Tibial nerve (tissue), 4 donors: ENCODE measurements around the gene ARID3A. TPM values are rescaled to one million over a fixed set of nuclear protein-coding genes. Genes with fewer than 3 reads are reported as not detected.

Experiments
- DNase-seq, 2 donors: peaks; one replicate each; pipeline ENCODE4 v3.0.0-alpha.2; 2019; ENCODE audit warnings: low spot score in 2 of 2
- H3K27ac ChIP-seq, 4 donors: fragments of 200-600 bp; sonication (generic) in 3 of 4; one replicate each; pipeline ENCODE4 v1.5.1; 2017 to 2019; ENCODE audit warnings: mild to moderate bottlenecking in 1 of 4
- H3K27me3 ChIP-seq, 2 donors: fragments of 200-600 bp; sonication (generic) in 1 of 2; one replicate each; pipeline versions ENCODE4 v1.5.1 to v1.6.0; 2017 to 2019
- H3K36me3 ChIP-seq, 3 donors: fragments of 200-600 bp; sonication (generic); one replicate each; pipeline ENCODE4 v1.5.1; 2018 to 2019
- H3K4me1 ChIP-seq, 4 donors: fragments of 200-600 bp; sonication (generic) in 3 of 4; one replicate each; pipeline ENCODE4 v1.5.1; 2017 to 2019
- H3K4me3 ChIP-seq, 4 donors: fragments of 200-600 bp; sonication (generic) in 3 of 4; one replicate each; pipeline ENCODE4 v1.5.1; 2017 to 2019; ENCODE audit warnings: mild to moderate bottlenecking in 1 of 4, moderate library complexity in 1 of 4
- H3K9me3 ChIP-seq, 4 donors: fragments of 200-600 bp; sonication (generic) in 3 of 4; one replicate each; pipeline ENCODE4 v1.5.1; 2017 to 2019
- CTCF ChIP-seq, 5 experiments: fragments of 200-600 bp in 3 of 5; fragments of 450-650 bp in 2 of 5; sonication (generic) in 3 of 5; IDR thresholded peaks; one replicate each; pipeline ENCODE4 v1.5.1; 2016 to 2019; ENCODE audit warnings: antibody characterized with exemption in 5 of 5, mild to moderate bottlenecking in 3 of 5, moderate library complexity in 2 of 5
- EP300 ChIP-seq, 2 donors: sonication (generic); formaldehyde crosslinking; IDR thresholded peaks; one replicate each; pipeline ENCODE4 v1.6.1; 2017; ENCODE audit warnings: antibody characterized with exemption in 2 of 2, mild to moderate bottlenecking in 1 of 2
- POLR2A ChIP-seq, 2 donors: fragments of 450-650 bp; IDR thresholded peaks; one replicate each; pipeline ENCODE4 v1.6.1; 2017; ENCODE audit warnings: antibody characterized with exemption in 2 of 2, mild to moderate bottlenecking in 2 of 2, moderate library complexity in 2 of 2
- WGBS, 2 donors: methylation state at CpG; one replicate each; pipeline ENCODE4 v1.1.5; 2018; 5-methylcytosine and 5-hydroxymethylcytosine counted together
- total RNA-seq, 4 donors: library from RNA; depleted of rRNA; stranded (reverse); fragments of >200 nt; gene quantifications; one replicate each; pipeline ENCODE4 v1.1.0, GENCODE V29; 2016

ARID3A gene
- total RNA-seq, 4 donors from 2014 or later, result 8.1 to 15.3 (median 12.5) TPM

- 72 to 73% methylated on average over 6 of the region's 8 CpGs for WGBS, 2 donors
- TF ChIP-seq POLR2A (IDR thresholded peaks at IDR 0.05), result no peak
- no peak for TF ChIP-seq CTCF (IDR thresholded peaks at IDR 0.05)
- TF ChIP-seq EP300 (IDR thresholded peaks at IDR 0.05), result no peak
- Histone ChIP-seq H3K36me3 (peaks cover 0 to 19% (median 0%) of the 10 kb centered on the region in 3 donors), H3K4me1 (peaks cover 0 to 15% (median 0%) of the 10 kb centered on the region in 4 donors), H3K27me3 (peaks cover 0 to 7% of the 10 kb centered on the region in 2 donors), H3K4me3 (no peak overlapping the region), H3K27ac (no peak overlapping the region), H3K9me3 (no peaks in the 10 kb centered on the region)
- DNase-seq, result no peak
These were observed 34.7 kb downstream of the ARID3A start for GRCh38 chr19:960601-960938.

GRCh38 chr19:961866-962620 lies 36.2 kb downstream of the ARID3A start:
- Histone ChIP-seq H3K4me3 (no peak overlapping the region), H3K9me3 (no peaks in the 10 kb centered on the region), H3K4me1 (peaks cover 0 to 4% (median 0%) of the 10 kb centered on the region in 4 donors), H3K36me3 (peaks cover 0 to 29% (median 1%) of the 10 kb centered on the region in 3 donors), H3K27ac (no peak overlapping the region), H3K27me3 (peaks cover 0 to 7% of the 10 kb centered on the region in 2 donors)
- DNase-seq, result no peak
- TF ChIP-seq POLR2A (IDR thresholded peaks at IDR 0.05) (no peak), EP300 (IDR thresholded peaks at IDR 0.05) (no peak), CTCF (IDR thresholded peaks at IDR 0.05) (no peak)
- WGBS, 2 donors, result 76 to 77% methylated on average over 14 of the region's 14 CpGs

GRCh38 chr19:962683-963400 lies 37.0 kb downstream of the ARID3A start:
- Histone ChIP-seq H3K9me3 (no peaks in the 10 kb centered on the region), H3K4me1 (peaks cover 0 to 3% (median 0%) of the 10 kb centered on the region in 4 donors), H3K27me3 (peaks cover 0 to 7% of the 10 kb centered on the region in 2 donors), H3K4me3 (no peak overlapping the region), H3K36me3 (peaks cover 0 to 37% (median 4%) of the 10 kb centered on the region in 3 donors), H3K27ac (no peak overlapping the region)
- WGBS, 2 donors, result 85 to 90% methylated on average over 21 to 31 of the region's 31 CpGs
- TF ChIP-seq EP300 (IDR thresholded peaks at IDR 0.05), result no peak
- TF ChIP-seq CTCF (IDR thresholded peaks at IDR 0.05), result no peak
- no peak for TF ChIP-seq POLR2A (IDR thresholded peaks at IDR 0.05)
- no peak for DNase-seq

- no peak for TF ChIP-seq EP300 (IDR thresholded peaks at IDR 0.05)
- TF ChIP-seq CTCF (IDR thresholded peaks at IDR 0.05), result no peak
- no peak for TF ChIP-seq POLR2A (IDR thresholded peaks at IDR 0.05)
- no peak for DNase-seq
- H3K27ac ChIP-seq, result no peak overlapping the region
- no peaks in the 10 kb centered on the region for H3K9me3 ChIP-seq
- no peak overlapping the region for H3K4me3 ChIP-seq
- H3K36me3 ChIP-seq, result peaks cover 0 to 41% (median 4%) of the 10 kb centered on the region in 3 donors
- H3K4me1 ChIP-seq, result peaks cover 0 to 3% (median 0%) of the 10 kb centered on the region in 4 donors
- peaks cover 0 to 7% of the 10 kb centered on the region in 2 donors for H3K27me3 ChIP-seq
- 67 to 83% methylated on average over 11 of the region's 11 CpGs for WGBS, 2 donors
These were observed 37.7 kb downstream of the ARID3A start for GRCh38 chr19:963486-963951.

GRCh38 chr19:964116-964520 lies 38.3 kb downstream of the ARID3A start:
- Histone ChIP-seq H3K27me3 (peaks cover 0 to 7% of the 10 kb centered on the region in 2 donors), H3K36me3 (peaks cover 0 to 44% (median 5%) of the 10 kb centered on the region in 3 donors), H3K27ac (no peak overlapping the region), H3K4me3 (no peak overlapping the region), H3K9me3 (no peaks in the 10 kb centered on the region), H3K4me1 (peaks cover 0 to 3% (median 0%) of the 10 kb centered on the region in 4 donors)
- no peak for TF ChIP-seq CTCF (IDR thresholded peaks at IDR 0.05)
- no peak for TF ChIP-seq EP300 (IDR thresholded peaks at IDR 0.05)
- no peak for TF ChIP-seq POLR2A (IDR thresholded peaks at IDR 0.05)
- no peak for DNase-seq
- WGBS, 2 donors, result 89 to 91% methylated on average over 13 to 15 of the region's 16 CpGs
